Fibroblast of villous mesenchyme (primary cell): ENCODE data around the gene GADD45GIP1. TPM values are rescaled to one million over a fixed set of nuclear protein-coding genes. Genes with fewer than 3 reads are reported as not detected.

Source experiments
- DNase-seq: peaks from one replicate; pipeline ENCODE4 v3.0.0-alpha.2; 2010; ENCODE audit warnings: low read depth
- H3K4me3 ChIP-seq: 2 replicates; pipeline ENCODE4 v1.5.1; 2011; ENCODE audit warnings: low read depth, mild to moderate bottlenecking, low read length
- CTCF ChIP-seq: IDR thresholded peaks from 2 replicates; pipeline ENCODE4 v1.5.1; 2012; ENCODE audit warnings: low read depth, mild to moderate bottlenecking, low read length; ENCODE audit not compliant: insufficient read depth
- total RNA-seq: library from RNA; depleted of rRNA; stranded (reverse); fragments of >200 nt; gene quantifications from 2 replicates; pipeline ENCODE4 v1.2.3, GENCODE V29; 2012

Gene GADD45GIP1
- total RNA-seq, 1 donor: 18.6 TPM

GRCh38 chr19:12939975-12940423 lies 17.0 kb downstream of the GADD45GIP1 start:
- no peak for DNase-seq
- TF ChIP-seq CTCF: no peak
- peak overlapping the region; percentile 92 for H3K4me3 ChIP-seq

GRCh38 chr19:12938779-12939601 lies 18.0 kb downstream of the GADD45GIP1 start:
- peak; percentile 60 for DNase-seq
- TF ChIP-seq CTCF: peak; percentile 20
- H3K4me3 ChIP-seq: peak overlapping the region; percentile 92

GRCh38 chr19:12937927-12938778 lies 18.9 kb downstream of the GADD45GIP1 start, which contains the start of gene CALR:
CALR (plus strand) TSS chr19:12938609; CDS start chr19:12938680, 71 bp downstream.
- no peak for TF ChIP-seq CTCF
- H3K4me3 ChIP-seq: peak within 1 kb of the TSS; percentile 92
- DNase-seq: peak; percentile 100

- H3K4me3 ChIP-seq: peak overlapping the region; percentile 69
- DNase-seq: no peak
- TF ChIP-seq CTCF: no peak
Observed at GRCh38 chr19:12937093-12937926, 19.7 kb downstream of the GADD45GIP1 start.

- TF ChIP-seq CTCF: no peak
- no peak for DNase-seq
- H3K4me3 ChIP-seq: no peak overlapping the region
Observed at GRCh38 chr19:12936582-12936981, 20.4 kb downstream of the GADD45GIP1 start.

GRCh38 chr19:12935071-12935470 lies 22.0 kb downstream of the GADD45GIP1 start:
- H3K4me3 ChIP-seq: no peak overlapping the region
- TF ChIP-seq CTCF: no peak

More at GRCh38 chr19:12935071-12935470, 22.0 kb downstream of the GADD45GIP1 start:
- no peak for DNase-seq
